ENCODE measurements around the gene WDR81. TPM values are rescaled to one million over a fixed set of nuclear protein-coding genes. Genes with fewer than 3 reads are reported as not detected.

Gene WDR81
- total and polyA plus RNA-seq, 10 of the 15 experiments (the other 5 are each of a cell fraction or from before 2014, with no cell fraction given) = 0.13 to 22.4 (median 7.3) TPM; not detected in 1

GRCh38 chr17:1746975-1747543, 22.6 kb downstream of the WDR81 start:
- no peak for FAIRE-seq
- in situ Hi-C loops (cut with MboI) (no loop called here), intact Hi-C loops (cut with micrococcal nuclease; ENCODE audit: unreplicated experiment) (no loop called here)
- TF ChIP-seq CUX1 (IDR thresholded peaks at IDR 0.05; ENCODE audit: insufficient replicate concordance, low read depth, low read length) = no peak
- no peak for TF ChIP-seq BCL11A (IDR thresholded peaks at IDR 0.05; ENCODE audit: low read depth, low read length)
- no peak for TF ChIP-seq E2F8 (IDR thresholded peaks at IDR 0.05; ENCODE audit: low read depth, partially characterized antibody)
- TF ChIP-seq NFIC (IDR thresholded peaks at IDR 0.05; ENCODE audit: low read depth, low read length) = no peak
- TF ChIP-seq USF2 (IDR thresholded peaks at IDR 0.05; ENCODE audit: borderline replicate concordance, low read depth, low read length) = no peak
- TF ChIP-seq BCL3 (IDR thresholded peaks at IDR 0.05; ENCODE audit: borderline replicate concordance, insufficient read depth, low read depth, low read length, poor library complexity, severe bottlenecking) = no peak
- TF ChIP-seq YBX1 (IDR thresholded peaks at IDR 0.05) = no peak
- no peak for TF ChIP-seq TARDBP (IDR thresholded peaks at IDR 0.05; ENCODE audit: borderline replicate concordance)
- TF ChIP-seq HDGF (IDR thresholded peaks at IDR 0.05) = no peak
- no peak for TF ChIP-seq SPI1 (IDR thresholded peaks at IDR 0.05; ENCODE audit: borderline replicate concordance, insufficient read depth, low read depth, low read length)
- TF ChIP-seq KDM1A (IDR thresholded peaks at IDR 0.05; ENCODE audit: borderline replicate concordance) = no peak
- H3K4me3 ChIP-seq = no peak overlapping the region
- H3K9me3 ChIP-seq (replicated peaks; ENCODE audit: control insufficient read depth, insufficient read depth, low read length) = no peaks in the 10 kb centered on the region
- H3K9ac ChIP-seq (ENCODE audit: control insufficient read depth, insufficient read depth, low read length) = no peak overlapping the region
- no peaks in the 10 kb centered on the region for H3K27me3 ChIP-seq (replicated peaks in 1 of 2; ENCODE audit: control insufficient read depth in 2 of 2, insufficient read depth in 2 of 2, low read length in 1 of 2)
- ChIA-PET SMC1A (ENCODE audit: uncharacterized antibody, unreplicated experiment) (no interaction called here), POLR2A (interaction anchor here (0.6 kb wide), 1 partner anchor 359 kb away, joined by 5 read pairs; no protein-coding TSS in a partner anchor), CTCF (no interaction called here), RAD21 (ENCODE audit: unreplicated experiment) (no interaction called here)
- H3K4me2 ChIP-seq (ENCODE audit: control insufficient read depth, insufficient read depth) = no peak overlapping the region
- no peak for ATAC-seq
- BruUV-seq (replicated peaks) = no TSS peak
- H2AFZ ChIP-seq (ENCODE audit: control insufficient read depth, low read depth, low read length) = no peak overlapping the region
- H3K4me1 ChIP-seq (ENCODE audit: control insufficient read depth, insufficient read depth, low read length) = no peaks in the 10 kb centered on the region
- no peaks in the 10 kb centered on the region for H4K20me1 ChIP-seq (ENCODE audit: control insufficient read depth, insufficient read depth)
- no peaks in the 10 kb centered on the region; a peak in 1 of 4 replicates for H3K36me3 ChIP-seq (ENCODE audit: control insufficient read depth in 2 of 2, insufficient read depth in 2 of 2, low read length in 1 of 2)
- DNase-seq (ENCODE audit: low read depth, low spot score) = no peak
- 59% methylated on average over 20 of the region's 22 CpGs for WGBS (ENCODE audit: insufficient coverage, insufficient replicate concordance, low lambda C conversion rate, missing lambda C conversion rate)
- no peaks in the 10 kb centered on the region for H3K79me2 ChIP-seq (ENCODE audit: control insufficient read depth, insufficient read depth, low read length)
- no peak overlapping the region for H3K27ac ChIP-seq (ENCODE audit: control insufficient read depth, insufficient read depth)

Data from GM12878 (cell line).